GM12892 (cell line): ENCODE measurements around the gene NUCB1. TPM values are rescaled to one million over a fixed set of nuclear protein-coding genes. Genes with fewer than 3 reads are reported as not detected.

Source experiments
- DNase-seq: peaks from one replicate; pipeline ENCODE4 v3.0.0; 2011; ENCODE audit not compliant: insufficient read length
- FAIRE-seq: peaks from 2 replicates; lab custom pipeline; 2011; peaks lifted over from hg19 to GRCh38; lab: Jason Lieb, UNC
- POLR2A ChIP-seq: IDR thresholded peaks from 2 replicates; pipeline ENCODE4 v1.6.1; 2011; ENCODE audit warnings: low read depth, low read length, control low read depth
- POLR2AphosphoS5 ChIP-seq: IDR thresholded peaks from 2 replicates; pipeline ENCODE4 v1.6.1; 2011; ENCODE audit warnings: low read depth, low read length, control low read depth
- TAF1 ChIP-seq: IDR thresholded peaks from 2 replicates; pipeline ENCODE4 v1.6.1; 2011; ENCODE audit warnings: low read depth, mild to moderate bottlenecking, control low read depth, low read length, borderline replicate concordance
- polyA plus RNA-seq: library from polyadenylated mRNA; unstranded; fragments of >200 nt; gene quantifications from one replicate; pipeline ENCODE4 v1.2.1, GENCODE V29; 2012; ENCODE audit warnings: missing spikeins, inconsistent platforms; ENCODE audit not compliant: missing spikeins

NUCB1 gene
- 41.6 TPM for polyA plus RNA-seq

DNA sequence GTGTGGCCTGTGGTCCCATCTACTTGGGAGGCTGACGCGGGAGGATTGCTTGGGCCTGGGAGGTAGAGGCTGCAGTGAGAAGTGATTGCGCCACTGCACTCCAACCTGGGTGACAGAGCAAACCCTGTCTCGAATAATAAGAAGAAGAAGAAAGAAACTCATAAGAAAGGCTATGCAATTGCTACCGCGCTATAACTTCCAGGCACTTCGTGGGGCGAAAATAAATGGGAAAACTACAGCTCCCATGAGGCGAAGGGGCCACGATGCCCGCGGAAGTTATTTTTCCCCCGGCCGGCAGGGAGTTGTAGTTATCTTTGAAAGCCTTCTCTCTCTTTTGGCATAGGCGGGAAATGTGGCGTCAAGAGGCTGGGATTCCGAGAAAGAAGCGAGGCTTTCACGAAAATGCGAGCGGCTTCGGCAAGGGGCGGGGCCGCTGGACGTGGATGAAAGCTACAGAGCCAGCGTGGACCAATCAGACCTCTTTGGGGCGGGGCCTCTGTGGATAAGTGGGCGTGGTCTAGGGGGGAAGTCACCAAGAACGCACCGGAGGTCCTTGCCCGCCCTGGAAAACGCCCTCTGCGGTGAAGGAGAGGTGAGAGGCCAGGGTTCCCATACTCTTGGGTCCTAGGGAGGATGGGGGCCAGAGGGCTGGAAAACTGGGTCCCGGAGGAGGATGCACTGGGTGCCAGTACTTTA, at the start of gene NUCB1:
Gene NUCB1, plus strand, starts transcription at position 532 of the 696 bp plus-strand sequence. CDS start 485 bp downstream, outside the sequence.
- DNase-seq (peak; percentile 98), FAIRE-seq (peak; percentile 99)
- TF ChIP-seq POLR2AphosphoS5 = no peak
- no peak; the same call in 1 of the 2 replicates for TF ChIP-seq TAF1
- TF ChIP-seq POLR2A = no peak

DNA sequence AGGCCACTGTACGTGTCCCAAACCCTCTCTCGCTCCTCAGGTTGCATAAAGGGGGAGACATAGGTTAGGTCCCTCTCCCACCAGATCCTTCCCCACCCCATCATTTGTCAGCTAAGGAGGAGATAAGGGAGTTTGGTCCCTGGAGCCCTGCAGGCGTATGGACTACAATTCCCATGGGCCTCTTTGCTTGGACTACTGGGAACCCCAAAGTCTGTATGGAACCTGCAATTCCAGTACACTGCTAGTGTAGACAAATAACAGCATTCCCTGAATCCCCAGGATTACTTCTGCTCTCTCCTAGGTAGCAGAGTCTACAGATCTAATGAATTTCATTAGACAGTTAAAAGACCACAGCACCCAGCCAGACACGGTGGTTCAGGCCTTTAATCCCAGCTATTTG, 47.8 kb upstream of the NUCB1 start:
- no peak for TF ChIP-seq POLR2A
- no peak for TF ChIP-seq TAF1
- TF ChIP-seq POLR2AphosphoS5 = no peak
- DNase-seq (no peak), FAIRE-seq (no peak)

DNA sequence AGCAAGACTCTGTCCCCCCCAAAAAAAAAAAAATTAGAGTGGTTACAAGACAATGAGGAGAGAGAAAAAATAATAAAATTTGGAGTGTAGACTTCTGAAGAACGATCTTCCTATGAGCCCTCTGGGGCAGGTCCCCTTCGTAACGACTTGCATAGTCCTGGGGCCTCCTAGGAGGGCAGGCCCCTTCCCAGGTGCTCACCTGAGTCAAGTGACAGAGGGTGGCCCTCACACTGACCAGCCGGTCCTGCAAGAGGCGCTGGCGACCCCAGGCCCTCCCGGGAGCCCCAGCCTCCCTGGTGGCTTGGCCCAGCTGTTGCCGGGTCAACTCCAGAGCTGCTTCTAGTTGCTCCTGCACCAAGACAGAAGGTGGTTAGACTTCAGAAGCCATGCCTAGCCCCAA, 46.6 kb upstream of the NUCB1 start:
- DNase-seq (no peak), FAIRE-seq (no peak)
- no peak for TF ChIP-seq POLR2AphosphoS5
- TF ChIP-seq TAF1 = no peak
- TF ChIP-seq POLR2A = no peak

DNA sequence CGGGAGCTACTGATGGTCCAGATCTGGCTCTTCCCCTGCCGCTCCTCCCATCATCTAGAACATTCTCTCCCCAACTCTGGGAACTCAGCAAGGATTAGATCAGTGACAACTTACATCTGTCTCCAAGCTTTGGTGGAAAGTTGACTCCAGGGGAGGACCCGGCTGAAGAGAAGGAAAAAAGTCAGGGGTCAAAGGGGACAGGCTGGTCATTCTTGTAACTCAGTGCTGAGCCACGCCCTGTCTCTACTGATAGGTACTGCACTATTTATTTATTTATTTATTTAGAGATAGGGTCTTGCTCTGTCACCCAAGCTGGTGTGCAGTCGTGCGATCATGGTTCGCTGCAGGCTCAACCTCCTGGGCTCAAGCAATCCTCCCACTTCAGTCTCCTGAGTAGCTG, 46.0 kb upstream of the NUCB1 start:
- FAIRE-seq = no peak
- TF ChIP-seq POLR2AphosphoS5 (no peak), TAF1 (no peak), POLR2A (no peak)
- DNase-seq = no peak

DNA sequence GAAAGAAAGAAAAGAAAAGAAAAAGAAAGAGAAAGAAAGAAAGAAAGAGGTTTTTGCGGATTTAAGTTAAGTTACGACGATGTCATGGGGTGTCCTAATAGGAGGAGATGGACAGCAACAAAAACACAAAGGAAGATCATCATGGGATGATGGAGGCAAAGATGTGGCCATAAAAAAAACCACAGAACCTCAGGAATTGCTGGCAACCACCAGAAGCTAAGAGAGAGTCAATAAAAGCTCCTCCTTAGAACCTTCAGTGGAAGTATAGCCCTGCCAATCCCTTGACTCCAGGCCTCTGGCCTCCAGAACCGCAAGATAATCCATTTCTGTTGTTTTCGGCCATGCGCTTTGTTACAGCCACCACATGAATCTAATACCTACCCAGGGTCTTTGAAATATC, 43.2 kb upstream of the NUCB1 start:
- FAIRE-seq (no peak), DNase-seq (no peak)
- TF ChIP-seq POLR2A = no peak
- TF ChIP-seq POLR2AphosphoS5 = no peak
- no peak for TF ChIP-seq TAF1

DNA sequence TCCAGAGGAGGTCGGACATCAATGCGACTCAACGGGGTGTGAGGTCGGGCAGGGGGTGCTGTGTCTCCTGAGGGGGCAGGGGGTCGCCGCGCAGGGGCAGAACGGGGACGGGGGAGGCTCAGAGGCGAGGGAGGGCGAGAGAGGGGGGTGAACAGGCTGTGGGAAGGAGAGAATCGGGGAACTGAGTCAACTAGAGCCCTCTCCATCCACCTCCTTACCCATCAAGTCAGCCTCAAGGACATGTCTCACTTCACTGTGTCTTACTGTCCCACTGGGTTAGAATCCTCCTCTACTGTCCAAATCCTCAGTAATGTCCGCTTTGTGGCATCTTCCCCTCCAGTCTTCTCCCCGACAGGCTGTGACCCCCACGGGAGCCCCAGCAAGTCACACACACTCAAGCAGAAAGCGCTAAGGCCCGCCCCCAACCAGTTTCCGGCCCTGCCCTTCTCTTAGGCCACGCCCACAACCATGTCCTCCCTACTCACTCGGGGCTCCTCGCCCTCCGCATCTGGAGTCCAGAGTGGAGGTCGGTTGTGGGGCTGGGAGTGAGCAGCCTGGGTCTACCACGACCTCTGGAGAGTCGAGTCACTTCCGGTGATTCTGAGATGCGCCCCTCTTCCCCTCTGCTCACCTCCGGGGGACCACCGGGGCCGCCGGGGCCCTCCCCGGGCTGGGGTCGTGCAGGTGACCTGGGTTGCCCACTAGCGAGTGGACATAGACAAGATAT, 41.0 kb upstream of the NUCB1 start:
- FAIRE-seq (peak; percentile 72), DNase-seq (peak; percentile 79)
- no peak for TF ChIP-seq POLR2AphosphoS5
- no peak for TF ChIP-seq POLR2A
- no peak for TF ChIP-seq TAF1

DNA sequence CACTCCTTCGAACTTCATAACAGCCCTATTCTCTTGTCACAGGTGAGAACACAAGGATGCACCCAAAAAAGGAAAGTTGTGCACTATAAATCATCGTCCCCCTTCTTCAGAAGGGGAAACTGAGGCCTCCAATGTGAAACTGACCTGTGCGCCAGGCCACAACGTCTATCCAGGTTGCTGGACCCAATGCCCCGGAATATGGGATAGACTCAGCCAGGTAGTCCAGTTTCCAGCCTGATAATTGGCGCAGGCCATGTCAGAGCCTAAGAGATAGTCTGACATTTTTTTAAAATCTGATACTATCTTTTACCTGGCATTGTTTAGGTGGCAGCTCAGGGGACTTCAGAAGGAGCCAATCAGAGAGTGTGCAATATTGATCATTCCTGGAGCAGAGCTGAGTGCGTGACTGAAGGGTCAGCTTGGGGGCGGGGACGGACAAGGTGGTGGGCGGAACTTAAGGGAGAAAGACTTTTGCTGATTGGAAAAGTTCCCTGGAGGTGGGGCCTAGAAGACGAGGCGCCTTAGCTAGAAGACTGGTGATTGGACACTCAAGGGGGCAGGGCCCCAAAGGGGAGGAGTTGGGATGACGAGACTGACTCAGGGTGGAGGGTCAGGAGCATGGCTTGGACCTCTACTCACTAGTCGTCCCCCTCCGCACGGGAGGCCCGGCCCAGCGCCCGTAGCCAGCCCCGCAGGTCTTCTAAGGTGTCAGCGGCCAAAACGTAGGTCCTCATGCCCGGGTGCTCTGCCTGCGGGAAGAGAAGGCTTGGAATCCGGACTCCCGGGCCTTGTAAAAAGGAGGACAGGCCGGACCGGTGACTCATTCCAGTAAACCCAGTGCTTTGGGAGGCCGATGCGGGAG, 40.2 kb upstream of the NUCB1 start:
- FAIRE-seq (peak; percentile 5), DNase-seq (no peak)
- TF ChIP-seq POLR2AphosphoS5 = no peak
- TF ChIP-seq TAF1 = no peak
- no peak for TF ChIP-seq POLR2A

DNA sequence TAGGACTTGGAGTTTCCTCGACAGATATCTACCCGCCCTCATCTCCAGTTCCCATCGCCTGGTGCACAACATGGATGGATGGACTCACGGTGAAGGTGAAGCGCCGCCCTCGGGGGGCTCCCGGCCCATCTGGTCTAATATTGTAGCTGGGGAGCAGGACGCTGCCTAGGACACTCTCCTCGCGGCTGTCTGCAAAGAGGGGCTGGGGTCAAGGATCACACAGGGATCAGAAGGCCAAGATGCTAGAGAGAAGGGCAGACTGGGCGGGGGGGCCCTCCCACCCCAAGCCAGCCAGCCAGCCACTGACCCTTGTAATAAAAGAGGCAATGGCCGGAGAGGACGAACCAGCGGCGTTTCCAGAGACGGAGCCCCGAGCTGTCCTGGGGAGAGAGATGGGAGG, 38.8 kb upstream of the NUCB1 start:
- no peak for TF ChIP-seq TAF1
- DNase-seq (no peak), FAIRE-seq (no peak)

DNA sequence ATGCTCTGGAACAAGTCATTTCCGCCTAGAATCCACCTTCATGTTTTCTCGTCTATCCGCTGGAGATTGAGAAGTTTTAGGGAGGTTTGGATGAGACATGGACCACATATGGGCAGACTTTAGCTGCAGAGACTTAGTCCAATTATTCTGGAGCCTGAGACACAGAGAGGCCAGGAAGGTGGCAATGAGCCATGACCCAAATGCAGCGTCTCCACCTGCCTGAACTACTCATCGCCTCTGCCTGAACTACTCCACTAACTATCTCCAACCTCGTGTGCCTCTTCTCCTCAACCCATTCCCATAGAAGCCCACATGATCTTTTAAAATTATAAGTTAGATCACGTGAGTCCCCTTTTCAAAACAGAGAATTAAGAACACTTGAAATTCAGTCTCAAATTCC, 37.3 kb upstream of the NUCB1 start:
- TF ChIP-seq POLR2A = no peak
- TF ChIP-seq POLR2AphosphoS5 = no peak
- no peak for TF ChIP-seq TAF1
- FAIRE-seq (no peak), DNase-seq (no peak)

DNA sequence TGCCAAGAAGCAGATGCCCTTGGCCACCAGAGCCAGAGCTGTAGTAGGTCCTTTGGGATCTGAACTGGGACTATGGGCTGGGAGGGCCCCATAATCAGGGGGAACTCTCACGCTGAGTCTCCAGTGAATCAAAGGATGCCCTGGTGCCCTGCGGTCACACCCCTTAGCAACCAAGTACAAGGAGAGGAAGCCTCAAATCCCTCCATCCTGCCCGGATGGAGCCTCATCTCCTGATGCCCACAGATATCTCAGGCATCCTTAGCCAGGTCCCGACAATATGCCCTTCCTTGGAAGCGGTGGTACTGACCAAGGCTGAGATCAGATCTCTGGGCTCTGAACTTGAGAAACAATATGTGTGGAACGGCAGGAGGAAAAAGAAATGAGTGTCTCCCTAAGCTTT, 33.4 kb upstream of the NUCB1 start:
- TF ChIP-seq POLR2A (no peak), POLR2AphosphoS5 (no peak), TAF1 (no peak)
- DNase-seq (no peak), FAIRE-seq (no peak)

DNA sequence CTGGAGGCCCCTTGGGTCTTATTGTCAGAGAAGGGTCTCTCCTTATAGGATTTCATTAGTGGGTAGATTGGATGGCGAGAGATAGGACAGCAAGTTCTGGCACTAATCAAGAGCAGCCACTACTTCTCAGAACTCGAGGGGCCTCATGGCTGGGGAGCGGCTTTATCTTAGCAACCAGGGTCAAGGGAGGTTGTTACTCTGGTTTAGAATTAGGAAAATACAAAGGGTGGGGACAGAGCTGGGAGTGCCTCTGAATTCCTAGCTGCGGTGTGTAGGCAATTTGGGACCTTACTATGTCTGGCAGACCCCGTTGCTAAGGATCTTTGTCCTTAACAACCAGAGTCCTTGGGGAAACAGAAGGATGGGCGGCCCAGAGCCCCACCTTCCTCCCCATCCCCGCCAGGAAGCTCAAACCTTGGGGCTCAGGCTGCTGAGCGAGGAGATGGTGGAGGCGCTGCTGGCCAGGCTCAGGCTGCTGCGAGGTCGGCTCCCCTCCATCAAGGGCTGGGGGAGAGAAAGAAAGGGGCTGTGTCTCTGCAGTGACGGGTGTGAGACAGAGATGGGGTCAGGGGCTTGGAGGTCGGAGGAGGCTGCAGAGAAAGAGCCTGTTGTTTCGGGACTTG, 32.9 kb upstream of the NUCB1 start:
- DNase-seq = no peak
- no peak for TF ChIP-seq POLR2A
- TF ChIP-seq POLR2AphosphoS5 = no peak
- no peak for TF ChIP-seq TAF1
- FAIRE-seq = no peak
